Suppressor macrophage treated with lipopolysaccharide for 4 hours (primary cell): ENCODE results near the gene FAM83C.
"Not testable (repeated sequence)": the region's sequence is repeated elsewhere in the genome, so short reads cannot be mapped to it uniquely, and the experiment has no call there.

Experiments
- DNase-seq: peaks from one replicate; pipeline ENCODE4 v3.0.0-alpha.2; 2020

FAM83C gene

GRCh38 chr20:35318502-35319157, 26.4 kb upstream of the FAM83C start:
- DNase-seq, result no peak

GRCh38 chr20:35317416-35318210, 25.4 kb upstream of the FAM83C start:
- no peak for DNase-seq

- no peak for DNase-seq
Measured at GRCh38 chr20:35316086-35316485, 23.9 kb upstream of the FAM83C start.

GRCh38 chr20:35315632-35316020, 23.4 kb upstream of the FAM83C start:
- not testable (repeated sequence) for DNase-seq

GRCh38 chr20:35314816-35315631, 22.8 kb upstream of the FAM83C start:
- no peak for DNase-seq

GRCh38 chr20:35312318-35312717, 20.1 kb upstream of the FAM83C start:
- DNase-seq, result no peak

- DNase-seq, result no peak
Measured at GRCh38 chr20:35311822-35312221, 19.6 kb upstream of the FAM83C start.

- DNase-seq, result no peak
Measured at GRCh38 chr20:35311409-35311808, 19.2 kb upstream of the FAM83C start.

- DNase-seq, result no peak
Measured at GRCh38 chr20:35307666-35308653, 15.7 kb upstream of the FAM83C start.

GRCh38 chr20:35306931-35307517, 14.8 kb upstream of the FAM83C start:
- DNase-seq, result peak; percentile 59

- peak; percentile 94 for DNase-seq
Measured at GRCh38 chr20:35305682-35306556, 13.7 kb upstream of the FAM83C start.

GRCh38 chr20:35304956-35305355, 12.7 kb upstream of the FAM83C start:
- no peak for DNase-seq

GRCh38 chr20:35303735-35304491, 11.7 kb upstream of the FAM83C start:
- peak; percentile 88 for DNase-seq

- DNase-seq, result no peak
Measured at GRCh38 chr20:35303382-35303734, 11.1 kb upstream of the FAM83C start.

- no peak for DNase-seq
Measured at GRCh38 chr20:35302421-35303335, 10.5 kb upstream of the FAM83C start.

- no peak for DNase-seq
Measured at GRCh38 chr20:35301426-35301825, 9.2 kb upstream of the FAM83C start.

- no peak for DNase-seq
Measured at GRCh38 chr20:35300469-35301262, 8.4 kb upstream of the FAM83C start.

- DNase-seq, result no peak
Measured at GRCh38 chr20:35299780-35300179, 7.6 kb upstream of the FAM83C start.
